Tibial nerve (tissue), 4 donors: ENCODE results near the gene PIEZO1. TPM values are rescaled to one million over a fixed set of nuclear protein-coding genes. Genes with fewer than 3 reads are reported as not detected.

Source experiments
- DNase-seq, 2 donors: peaks; one replicate each; pipeline ENCODE4 v3.0.0-alpha.2; 2019; ENCODE audit warnings: low spot score in 2 of 2
- H3K27ac ChIP-seq, 4 donors: fragments of 200-600 bp; sonication (generic) in 3 of 4; one replicate each; pipeline ENCODE4 v1.5.1; 2017 to 2019; ENCODE audit warnings: mild to moderate bottlenecking in 1 of 4
- H3K27me3 ChIP-seq, 2 donors: fragments of 200-600 bp; sonication (generic) in 1 of 2; one replicate each; pipeline versions ENCODE4 v1.5.1 to v1.6.0; 2017 to 2019
- H3K36me3 ChIP-seq, 3 donors: fragments of 200-600 bp; sonication (generic); one replicate each; pipeline ENCODE4 v1.5.1; 2018 to 2019
- H3K4me1 ChIP-seq, 4 donors: fragments of 200-600 bp; sonication (generic) in 3 of 4; one replicate each; pipeline ENCODE4 v1.5.1; 2017 to 2019
- H3K4me3 ChIP-seq, 4 donors: fragments of 200-600 bp; sonication (generic) in 3 of 4; one replicate each; pipeline ENCODE4 v1.5.1; 2017 to 2019; ENCODE audit warnings: mild to moderate bottlenecking in 1 of 4, moderate library complexity in 1 of 4
- H3K9me3 ChIP-seq, 4 donors: fragments of 200-600 bp; sonication (generic) in 3 of 4; one replicate each; pipeline ENCODE4 v1.5.1; 2017 to 2019
- CTCF ChIP-seq, 5 experiments: fragments of 200-600 bp in 3 of 5; fragments of 450-650 bp in 2 of 5; sonication (generic) in 3 of 5; IDR thresholded peaks; one replicate each; pipeline ENCODE4 v1.5.1; 2016 to 2019; ENCODE audit warnings: antibody characterized with exemption in 5 of 5, mild to moderate bottlenecking in 3 of 5, moderate library complexity in 2 of 5
- EP300 ChIP-seq, 2 donors: sonication (generic); formaldehyde crosslinking; IDR thresholded peaks; one replicate each; pipeline ENCODE4 v1.6.1; 2017; ENCODE audit warnings: antibody characterized with exemption in 2 of 2, mild to moderate bottlenecking in 1 of 2
- POLR2A ChIP-seq, 2 donors: fragments of 450-650 bp; IDR thresholded peaks; one replicate each; pipeline ENCODE4 v1.6.1; 2017; ENCODE audit warnings: antibody characterized with exemption in 2 of 2, mild to moderate bottlenecking in 2 of 2, moderate library complexity in 2 of 2
- WGBS, 2 donors: methylation state at CpG; one replicate each; pipeline ENCODE4 v1.1.5; 2018; 5-methylcytosine and 5-hydroxymethylcytosine counted together
- total RNA-seq, 4 donors: library from RNA; depleted of rRNA; stranded (reverse); fragments of >200 nt; gene quantifications; one replicate each; pipeline ENCODE4 v1.1.0, GENCODE V29; 2016

Gene PIEZO1
- total RNA-seq, 4 donors from 2014 or later, result 90.5 to 309 (median 165) TPM

GRCh38 chr16:88734361-88734728, 50.7 kb downstream of the PIEZO1 start:
- no peak for TF ChIP-seq POLR2A (IDR thresholded peaks at IDR 0.05)
- TF ChIP-seq CTCF (IDR thresholded peaks at IDR 0.05), result no peak
- no peak for TF ChIP-seq EP300 (IDR thresholded peaks at IDR 0.05)
- Histone ChIP-seq H3K27me3 (no peaks in the 10 kb centered on the region), H3K27ac (no peak overlapping the region), H3K4me3 (no peak overlapping the region), H3K9me3 (no peaks in the 10 kb centered on the region), H3K36me3 (peaks cover 0 to 88% (median 5%) of the 10 kb centered on the region in 3 donors), H3K4me1 (peaks cover 0 to 9% (median 4%) of the 10 kb centered on the region in 4 donors)
- no peak for DNase-seq
- 91% methylated on average over 21 to 23 of the region's 23 CpGs for WGBS, 2 donors

- WGBS, 2 donors, result 85 to 91% methylated on average over 21 to 24 of the region's 27 CpGs
- Histone ChIP-seq H3K4me3 (no peak overlapping the region), H3K36me3 (peaks cover 0 to 86% (median 5%) of the 10 kb centered on the region in 3 donors), H3K27me3 (no peaks in the 10 kb centered on the region), H3K4me1 (peaks cover 0 to 9% (median 4%) of the 10 kb centered on the region in 4 donors), H3K27ac (no peak overlapping the region), H3K9me3 (no peaks in the 10 kb centered on the region)
- DNase-seq, result no peak
- TF ChIP-seq EP300 (IDR thresholded peaks at IDR 0.05), result no peak
- no peak for TF ChIP-seq CTCF (IDR thresholded peaks at IDR 0.05)
- no peak for TF ChIP-seq POLR2A (IDR thresholded peaks at IDR 0.05)
These were observed 51.2 kb downstream of the PIEZO1 start for GRCh38 chr16:88733630-88734360.

GRCh38 chr16:88732961-88733294, 52.1 kb downstream of the PIEZO1 start:
- H3K4me1 ChIP-seq, result peaks cover 0 to 9% (median 4%) of the 10 kb centered on the region in 4 donors
- TF ChIP-seq POLR2A (IDR thresholded peaks at IDR 0.05), result no peak
- TF ChIP-seq EP300 (IDR thresholded peaks at IDR 0.05), result no peak
- no peak for TF ChIP-seq CTCF (IDR thresholded peaks at IDR 0.05)
- H3K27ac ChIP-seq, result no peak overlapping the region
- H3K9me3 ChIP-seq, result no peaks in the 10 kb centered on the region
- WGBS, 2 donors, result 78 to 82% methylated on average over 12 to 13 of the region's 13 CpGs
- H3K36me3 ChIP-seq, result peaks cover 0 to 80% (median 5%) of the 10 kb centered on the region in 3 donors
- no peak overlapping the region for H3K4me3 ChIP-seq
- H3K27me3 ChIP-seq, result no peaks in the 10 kb centered on the region
- DNase-seq, result no peak

GRCh38 chr16:88732172-88732960, 52.7 kb downstream of the PIEZO1 start:
- no peak for DNase-seq
- peaks cover 0 to 81% (median 5%) of the 10 kb centered on the region in 3 donors for H3K36me3 ChIP-seq
- no peaks in the 10 kb centered on the region for H3K9me3 ChIP-seq
- peaks cover 0 to 4% (median 2%) of the 10 kb centered on the region in 4 donors for H3K4me1 ChIP-seq
- TF ChIP-seq POLR2A (IDR thresholded peaks at IDR 0.05), result no peak
- no peak for TF ChIP-seq CTCF (IDR thresholded peaks at IDR 0.05)
- TF ChIP-seq EP300 (IDR thresholded peaks at IDR 0.05), result no peak
- 78 to 88% methylated on average over 24 to 25 of the region's 30 CpGs for WGBS, 2 donors
- no peak overlapping the region for H3K4me3 ChIP-seq
- H3K27ac ChIP-seq, result no peak overlapping the region
- no peaks in the 10 kb centered on the region for H3K27me3 ChIP-seq

GRCh38 chr16:88731699-88732098, 53.3 kb downstream of the PIEZO1 start:
- peaks cover 0 to 87% (median 10%) of the 10 kb centered on the region in 3 donors for H3K36me3 ChIP-seq
- 62 to 80% methylated on average over 5 to 15 of the region's 15 CpGs for WGBS, 2 donors
- TF ChIP-seq POLR2A (IDR thresholded peaks at IDR 0.05), result no peak
- no peak for TF ChIP-seq EP300 (IDR thresholded peaks at IDR 0.05)
- TF ChIP-seq CTCF (IDR thresholded peaks at IDR 0.05), result no peak

More at GRCh38 chr16:88731699-88732098, 53.3 kb downstream of the PIEZO1 start:
- Histone ChIP-seq H3K4me1 (no peaks in the 10 kb centered on the region), H3K27ac (no peak overlapping the region), H3K27me3 (no peaks in the 10 kb centered on the region), H3K4me3 (no peak overlapping the region), H3K9me3 (no peaks in the 10 kb centered on the region)
- no peak for DNase-seq
